Psoas muscle (tissue), 8 donors: ENCODE measurements around the gene FAM25G. TPM values are rescaled to one million over a fixed set of nuclear protein-coding genes. Genes with fewer than 3 reads are reported as not detected.
"Not testable (repeated sequence)": the region's sequence is repeated elsewhere in the genome, so short reads cannot be mapped to it uniquely, and the experiment has no call there.

ENCODE experiments used
- ATAC-seq, 4 donors: fragments of 200-7000 bp; cut with Tn5 transposase; one replicate each; pipeline ENCODE4 v1.9.1; 2020; ENCODE audit warnings: moderate library complexity in 3 of 4, mild to moderate bottlenecking in 2 of 4
- DNase-seq, 2 donors: peaks; one replicate each; pipeline ENCODE4 v3.0.0-alpha.2; 2020
- H3K27ac ChIP-seq: fragments of 200-600 bp; one replicate; pipeline ENCODE4 v1.8.0; 2022
- H3K27me3 ChIP-seq, 3 donors: fragments of 200-600 bp in 1 of 3; one replicate each; pipeline versions ENCODE4 v1.6.1 to v1.8.0; 2013 to 2022; ENCODE audit warnings: low read length in 2 of 3, mild to moderate bottlenecking in 2 of 3, moderate library complexity in 1 of 3; ENCODE audit not compliant: insufficient read depth in 3 of 3
- H3K36me3 ChIP-seq, 2 donors: fragments of 200-600 bp in 1 of 2; one replicate each; pipeline versions ENCODE4 v1.6.1 to v1.8.0; 2013 to 2022; ENCODE audit warnings: low read depth in 1 of 2, mild to moderate bottlenecking in 1 of 2, moderate library complexity in 1 of 2; ENCODE audit not compliant: insufficient read depth in 1 of 2
- H3K4me1 ChIP-seq: fragments of 200-600 bp; one replicate; pipeline ENCODE4 v1.8.0; 2022
- H3K4me3 ChIP-seq: fragments of 200-600 bp; one replicate; pipeline ENCODE4 v1.8.0; 2022; ENCODE audit warnings: mild to moderate bottlenecking
- H3K9me3 ChIP-seq: fragments of 200-600 bp; one replicate; pipeline ENCODE4 v1.8.0; 2022
- CTCF ChIP-seq: fragments of 200-600 bp; IDR thresholded peaks from one replicate; pipeline ENCODE4 v1.8.0; 2022; ENCODE audit warnings: antibody characterized with exemption
- WGBS, 3 donors: extraction: QIAGEN DNeasy Blood & Tissue Kit; methylation state at CpG; one replicate each; pipeline versions ENCODE4 v1.1.6 to v1.1.7; 2013; 5-methylcytosine and 5-hydroxymethylcytosine counted together
- intact Hi-C, 2 donors: fragments of 100-400 bp; cut with DNase I; formaldehyde crosslinking; loops; one replicate each; pipeline versions ENCODE4 v1.11.0 to v1.14.2; 2022
- polyA plus RNA-seq, 3 donors: library from polyadenylated mRNA; stranded (reverse); fragments of 200-250 nt; gene quantifications; one replicate each; pipeline ENCODE4 v1.2.3, GENCODE V29; 2013
- total RNA-seq, 4 donors: library from RNA; stranded (reverse); fragmentation: NEBNext Ultra II Directional in 2 of 4; extraction: Animal tissue kit (Norgen Biotek cat#: 25700) in 2 of 4; gene quantifications; one replicate each; pipeline versions ENCODE4 v1.2.1 to v1.2.4, GENCODE V29; 2021 to 2023
- donor health status: healthy with polysubstance abuse.
- donor health status: DM: no; HTN: no; CAD: no; lungs with moderate emphysema.
- donor health status: Bipolar disorder and iron deficiency.
- donor health status: healthy.
- donor health status: DM: yes; HTN: yes; CAD: no.
- donor health status: DM: no; HTN: no; CAD: no.
- donor health status: DM: no; HTN: no; CAD: no.
- donor health status: DM: yes; HTN: yes; CAD: no.

FAM25G gene
- total and polyA plus RNA-seq, 7 donors, result not detected

GRCh38 chr10:47465216-47465917 lies 26.1 kb downstream of the FAM25G start:
- H3K27me3 ChIP-seq, DNase-seq, H3K27ac ChIP-seq, H3K36me3 ChIP-seq, intact Hi-C loops, H3K9me3 ChIP-seq, H3K4me3 ChIP-seq, H3K4me1 ChIP-seq, ATAC-seq: not testable (repeated sequence)
- 60 to 71% (median 65%) methylated on average over 11 to 14 of the region's 14 CpGs for WGBS, 3 donors

DNA sequence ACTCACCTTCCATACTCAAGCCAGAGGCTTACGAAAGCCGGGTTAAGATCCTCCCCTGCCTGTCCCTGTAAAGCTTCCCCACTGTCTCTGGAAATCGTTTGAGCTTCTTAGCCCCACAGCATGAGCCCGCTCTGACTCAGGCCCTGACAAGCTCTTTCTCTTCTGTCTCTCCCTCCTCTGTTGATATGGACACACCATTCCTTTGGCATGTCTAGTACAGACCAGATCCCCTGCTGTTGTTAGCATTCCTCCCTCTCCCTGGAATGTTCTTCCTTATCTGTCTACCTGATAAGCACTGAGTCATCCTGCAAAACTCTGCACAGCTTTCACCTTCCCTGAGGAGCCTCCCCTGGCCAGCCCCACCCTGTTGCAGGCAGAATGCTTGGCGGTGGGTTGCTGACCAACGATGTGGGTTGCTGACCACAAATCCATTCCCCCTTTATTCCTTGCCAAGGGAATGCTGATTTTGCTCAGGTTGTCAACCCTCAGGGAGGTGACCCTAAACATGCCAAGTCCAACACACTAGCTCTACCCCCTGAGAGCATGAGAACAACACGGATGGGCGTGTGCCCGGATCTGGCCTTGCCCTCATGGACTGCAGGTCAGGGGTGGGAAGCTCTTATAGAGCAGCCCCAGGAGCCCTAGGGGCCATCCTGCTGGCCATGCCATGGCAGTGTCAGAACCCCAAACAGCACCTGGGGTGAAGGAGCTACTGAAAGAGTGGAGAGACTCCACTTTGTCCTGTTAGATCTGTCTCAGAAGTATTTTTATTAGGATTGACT lies 28.7 kb downstream of the FAM25G start:
- H3K27ac ChIP-seq, H3K9me3 ChIP-seq, intact Hi-C loops, H3K27me3 ChIP-seq, ATAC-seq, H3K4me3 ChIP-seq, DNase-seq, H3K36me3 ChIP-seq, H3K4me1 ChIP-seq: not testable (repeated sequence)
- WGBS, 3 donors, result 96% methylated on average over 3 of the region's 9 CpGs; no CpG with 5 or more reads in 2 of the 3 donors

GRCh38 chr10:47461261-47461687 lies 30.2 kb downstream of the FAM25G start:
- H3K4me3 ChIP-seq, result peak overlapping the region; percentile 38
- H3K27me3 ChIP-seq, H3K9me3 ChIP-seq, H3K27ac ChIP-seq, H3K4me1 ChIP-seq, H3K36me3 ChIP-seq, intact Hi-C loops: not testable (repeated sequence)
- 2 to 3% (median 2%) methylated on average over 14 to 28 of the region's 37 CpGs for WGBS, 3 donors
- DNase-seq, result peak; percentile 37 to 73
- peak; percentile 79 to 93 (median 82) for ATAC-seq

- H3K9me3 ChIP-seq, result no peaks in the 10 kb centered on the region
- TF ChIP-seq CTCF, result no peak
- ATAC-seq (no peak), DNase-seq (no peak)
- no peaks in the 10 kb centered on the region for H3K4me1 ChIP-seq
- 80 to 85% (median 83%) methylated on average over 4 of the region's 4 CpGs for WGBS, 3 donors
- no peak overlapping the region for H3K4me3 ChIP-seq
- H3K27me3 ChIP-seq, result peaks cover 0 to 2% (median 0%) of the 10 kb centered on the region in 3 donors
- no peak overlapping the region for H3K27ac ChIP-seq
- intact Hi-C loops, result no loop called here
- no peaks in the 10 kb centered on the region for H3K36me3 ChIP-seq
These were observed 32.9 kb downstream of the FAM25G start for GRCh38 chr10:47458466-47459154.

- H3K4me1 ChIP-seq, result no peaks in the 10 kb centered on the region
- H3K4me3 ChIP-seq, result no peak overlapping the region
- TF ChIP-seq CTCF, result no peak
- 94 to 97% (median 95%) methylated on average over 1 of the region's 1 CpG for WGBS, 3 donors
- peaks cover 0 to 2% (median 0%) of the 10 kb centered on the region in 3 donors for H3K27me3 ChIP-seq
- no peak for DNase-seq
- no peak for ATAC-seq
- no peaks in the 10 kb centered on the region for H3K9me3 ChIP-seq
- no peaks in the 10 kb centered on the region for H3K36me3 ChIP-seq
- intact Hi-C loops, result no loop called here
- H3K27ac ChIP-seq, result no peak overlapping the region
These were observed 33.7 kb downstream of the FAM25G start for GRCh38 chr10:47457826-47458225.

- intact Hi-C loops, result no loop called here
- 90 to 100% (median 95%) methylated on average over 1 of the region's 1 CpG for WGBS, 3 donors
- no peak for ATAC-seq
- DNase-seq, result no peak
- H3K4me3 ChIP-seq, result no peak overlapping the region
- H3K9me3 ChIP-seq, result no peaks in the 10 kb centered on the region
- peaks cover 0 to 2% (median 0%) of the 10 kb centered on the region in 3 donors for H3K27me3 ChIP-seq
- H3K27ac ChIP-seq, result no peak overlapping the region
- no peaks in the 10 kb centered on the region for H3K36me3 ChIP-seq
- no peaks in the 10 kb centered on the region for H3K4me1 ChIP-seq
- TF ChIP-seq CTCF, result no peak
These were observed 34.0 kb downstream of the FAM25G start for GRCh38 chr10:47457528-47457820.
